GM18951 (cell line): ENCODE data around the gene KDM4B.
A peak's percentile ranks its signal among the peaks of the same experiment; 100 is the strongest.

Experiments
- POLR2A ChIP-seq: IDR thresholded peaks from 4 replicates; pipeline ENCODE4 v1.6.1; 2011; ENCODE audit warnings: mild to moderate bottlenecking; ENCODE audit not compliant: insufficient read length, insufficient read depth; ENCODE audit errors: extremely low read depth
- in situ Hi-C: fragments of 300-500 bp; cut with MboI; formaldehyde crosslinking; loops from one replicate; pipeline ENCODE4 v1.12.0; 2022; ENCODE audit warnings: low sequenced_read_pairs, mixed read lengths, inconsistent platforms; ENCODE audit not compliant: unreplicated experiment

KDM4B gene

GRCh38 chr19:5132698-5133651 is 164.1 kb downstream of the KDM4B start:
- TF ChIP-seq POLR2A: no peak

GRCh38 chr19:5133986-5134595 is 165.2 kb downstream of the KDM4B start:
- in situ Hi-C loops: no loop called here
- TF ChIP-seq POLR2A: no peak

More at GRCh38 chr19:5132698-5133651, 164.1 kb downstream of the KDM4B start:
- in situ Hi-C loops: no loop called here

DNA sequence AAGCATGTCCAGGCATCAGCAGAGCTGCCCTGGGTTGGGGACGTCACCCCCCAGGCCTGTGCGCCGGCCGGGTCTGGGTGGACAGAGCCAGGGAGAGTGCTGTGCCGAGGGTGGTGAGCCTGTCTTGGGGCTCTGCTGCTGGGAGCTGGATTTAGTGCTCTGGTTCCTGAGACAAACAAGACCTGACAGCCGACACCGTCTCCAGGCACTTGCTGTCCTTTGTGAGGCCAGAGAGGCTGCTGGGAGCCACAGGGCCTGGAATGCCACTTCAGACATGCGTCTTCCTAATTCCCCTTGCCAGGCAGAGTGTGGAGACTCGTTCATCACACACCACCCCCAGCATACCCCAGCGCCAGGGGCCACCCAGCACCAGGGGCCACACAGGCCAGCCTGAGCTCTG is 165.8 kb downstream of the KDM4B start:
- in situ Hi-C loops: no loop called here

GRCh38 chr19:5136073-5136855 is 167.4 kb downstream of the KDM4B start:
- in situ Hi-C loops: no loop called here
- TF ChIP-seq POLR2A: no peak

More for the DNA sequence above, 165.8 kb downstream of the KDM4B start:
- TF ChIP-seq POLR2A: no peak

DNA sequence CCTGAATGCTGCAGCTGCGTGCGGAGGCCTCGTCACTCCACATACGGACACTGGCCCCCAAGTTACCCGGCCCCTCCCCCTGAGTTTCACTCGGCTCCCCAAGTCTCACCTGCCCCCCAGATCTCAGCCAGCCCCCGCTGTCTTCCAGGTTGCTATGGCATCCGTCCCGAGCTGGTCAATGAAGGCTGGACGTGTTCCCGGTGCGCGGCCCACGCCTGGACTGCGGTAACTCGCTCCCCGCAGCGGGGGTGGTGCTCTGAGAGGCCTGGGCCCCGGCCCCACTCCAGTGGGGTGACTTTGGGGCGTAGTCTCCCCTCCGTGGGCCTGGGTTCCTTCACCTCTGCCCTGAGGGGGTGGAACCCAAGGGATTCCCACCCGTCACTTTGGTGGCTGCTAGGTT is 168.2 kb downstream of the KDM4B start:
- in situ Hi-C loops: no loop called here

DNA sequence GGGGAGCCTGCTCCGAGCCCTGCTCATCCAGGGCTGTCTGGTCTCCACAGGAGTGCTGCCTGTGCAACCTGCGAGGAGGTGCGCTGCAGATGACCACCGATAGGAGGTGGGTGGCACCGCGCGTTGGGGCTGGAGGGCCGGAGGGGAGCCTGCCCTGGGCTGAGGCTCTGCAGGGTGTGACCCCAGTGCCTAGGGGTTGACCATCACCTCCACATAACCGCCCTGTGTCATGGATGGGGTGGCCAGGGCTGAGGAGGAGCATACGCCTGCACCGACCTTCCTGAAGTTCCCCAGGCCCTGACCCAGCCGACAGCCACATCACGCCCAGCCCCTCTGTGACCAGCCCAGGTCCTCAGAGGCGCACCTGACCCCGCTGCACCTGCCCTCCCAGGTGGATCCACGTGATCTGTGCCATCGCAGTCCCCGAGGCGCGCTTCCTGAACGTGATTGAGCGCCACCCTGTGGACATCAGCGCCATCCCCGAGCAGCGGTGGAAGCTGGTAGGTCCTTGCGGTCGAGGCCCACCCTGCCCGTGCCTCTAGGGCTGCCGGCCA is 168.7 kb downstream of the KDM4B start:
- no peak for TF ChIP-seq POLR2A
- in situ Hi-C loops: no loop called here

More for the DNA sequence above, 168.2 kb downstream of the KDM4B start:
- TF ChIP-seq POLR2A: no peak

DNA sequence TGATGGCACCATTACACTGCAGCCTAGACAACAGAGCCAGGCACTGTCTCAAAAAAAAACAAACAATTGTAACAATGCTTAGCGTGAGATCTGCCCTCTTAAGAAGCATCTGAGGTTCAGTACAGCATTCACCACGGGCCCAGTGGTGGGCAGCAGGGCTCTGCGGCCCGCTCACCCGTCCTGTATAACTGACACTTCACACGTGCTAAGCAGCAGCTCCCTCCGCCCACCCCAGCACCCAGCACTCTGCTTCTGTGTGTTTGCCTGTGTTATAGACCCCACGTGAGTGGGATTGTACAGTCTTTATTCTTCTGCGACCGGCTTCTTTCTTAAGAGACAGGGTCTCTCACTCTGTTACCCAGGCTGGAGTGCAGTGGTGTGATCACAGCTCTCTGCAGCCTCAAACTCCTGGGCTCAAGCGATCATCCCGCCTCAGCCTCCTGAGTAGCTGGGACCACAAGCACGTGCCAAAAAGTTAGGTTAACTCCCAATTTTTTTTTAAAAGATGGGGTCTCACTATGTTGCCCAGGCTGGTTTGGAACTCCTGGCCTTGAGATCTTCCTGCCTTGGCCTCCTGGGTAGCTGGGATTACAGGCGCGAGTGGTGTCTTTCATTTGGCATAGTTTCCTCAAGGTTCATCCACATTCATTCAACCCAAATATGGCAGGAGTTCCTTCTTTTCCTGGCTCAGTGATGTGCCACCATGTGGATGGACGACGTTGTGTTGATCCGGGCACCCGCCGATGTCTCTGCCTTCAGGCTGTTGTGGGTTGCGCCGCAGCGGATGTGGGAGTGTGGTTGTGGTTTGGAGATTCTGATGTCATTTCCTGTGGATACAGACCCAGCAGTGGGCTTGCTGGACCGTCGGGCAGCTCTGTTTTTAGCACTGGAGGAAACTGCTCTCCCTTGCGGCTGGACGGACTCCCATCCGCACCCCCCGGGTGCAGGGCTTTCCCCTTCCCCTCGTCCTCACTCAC is 170.0 kb downstream of the KDM4B start:
- peak; percentile 17 for TF ChIP-seq POLR2A
- in situ Hi-C loops: no loop called here

GRCh38 chr19:5139583-5140325 is 170.8 kb downstream of the KDM4B start:
- in situ Hi-C loops: no loop called here
- TF ChIP-seq POLR2A: no peak

GRCh38 chr19:5141129-5141849 is 172.4 kb downstream of the KDM4B start:
- in situ Hi-C loops: no loop called here
- TF ChIP-seq POLR2A: no peak

DNA sequence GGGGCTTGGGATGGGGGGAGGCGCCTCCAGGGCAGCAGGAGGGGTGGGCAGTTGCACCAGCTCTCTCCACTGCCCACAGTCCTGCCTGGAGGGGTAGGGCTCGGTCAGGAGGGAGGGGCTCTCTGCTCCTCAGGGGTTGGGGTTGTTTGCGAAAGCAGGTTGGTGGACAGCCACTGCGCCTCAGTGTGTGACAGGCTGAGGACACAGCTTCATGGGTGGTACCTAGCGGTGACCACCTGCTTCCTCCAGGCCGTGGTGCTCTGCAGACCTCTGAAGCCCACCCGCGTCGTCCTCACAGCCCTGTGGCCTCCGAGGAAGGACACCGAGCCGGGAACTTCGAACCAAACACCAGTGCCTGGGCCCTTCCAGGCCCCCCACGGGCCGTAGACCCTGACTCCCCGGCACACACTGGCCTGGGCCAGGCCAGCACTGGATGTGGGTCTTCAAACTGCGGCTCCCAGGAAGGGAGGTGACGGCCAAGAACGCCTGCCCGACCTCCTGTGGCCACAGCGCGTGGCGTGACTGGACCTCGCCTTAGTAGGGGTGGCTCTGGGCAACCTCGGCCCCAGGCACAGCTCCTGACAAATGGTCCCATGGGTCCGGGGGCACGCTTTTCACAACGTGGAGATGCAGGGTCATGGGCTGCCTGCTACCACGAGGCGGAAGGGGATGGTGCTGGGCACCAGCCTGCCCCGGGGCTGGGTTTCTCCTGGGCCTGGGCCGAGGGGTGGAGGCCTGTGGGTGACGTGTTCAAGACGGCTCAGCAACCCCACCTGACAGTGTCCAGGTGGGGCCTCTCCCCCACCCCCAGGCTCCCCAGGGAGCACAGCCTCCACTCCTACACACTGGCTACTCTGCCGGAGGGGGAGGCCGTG is 173.2 kb downstream of the KDM4B start:
- in situ Hi-C loops: no loop called here
- no peak for TF ChIP-seq POLR2A

DNA sequence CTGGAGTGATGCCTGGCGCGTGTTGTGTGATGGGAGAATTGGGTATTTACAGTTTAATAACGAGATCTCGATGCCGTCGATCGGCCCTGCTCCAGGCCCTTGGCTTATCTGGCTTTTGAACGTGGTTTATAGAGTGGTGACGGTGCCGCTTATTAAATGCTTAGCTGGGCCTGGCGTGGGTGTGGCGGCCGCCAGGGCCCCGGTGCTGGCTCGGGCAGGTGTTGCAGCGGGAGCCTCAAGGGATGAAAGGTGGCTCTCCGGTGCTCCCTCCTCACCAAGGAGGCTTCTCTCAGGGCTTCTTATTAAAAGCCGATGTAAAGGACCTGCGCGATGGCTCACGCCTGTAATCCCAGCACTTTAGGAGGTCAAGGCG is 173.8 kb downstream of the KDM4B start:
- TF ChIP-seq POLR2A: no peak
- in situ Hi-C loops: no loop called here
